HG03064 (cell line): ENCODE measurements around the gene RNF123.
A peak's percentile ranks its signal among the peaks of the same experiment; 100 is the strongest.

Experiments used
- ATAC-seq: cut with Tn5 transposase; IDR thresholded peaks from one replicate; pipeline ENCODE4 v1.9.1; 2021; ENCODE audit warnings: low read depth; ENCODE audit not compliant: unreplicated experiment

The RNF123 gene

DNA sequence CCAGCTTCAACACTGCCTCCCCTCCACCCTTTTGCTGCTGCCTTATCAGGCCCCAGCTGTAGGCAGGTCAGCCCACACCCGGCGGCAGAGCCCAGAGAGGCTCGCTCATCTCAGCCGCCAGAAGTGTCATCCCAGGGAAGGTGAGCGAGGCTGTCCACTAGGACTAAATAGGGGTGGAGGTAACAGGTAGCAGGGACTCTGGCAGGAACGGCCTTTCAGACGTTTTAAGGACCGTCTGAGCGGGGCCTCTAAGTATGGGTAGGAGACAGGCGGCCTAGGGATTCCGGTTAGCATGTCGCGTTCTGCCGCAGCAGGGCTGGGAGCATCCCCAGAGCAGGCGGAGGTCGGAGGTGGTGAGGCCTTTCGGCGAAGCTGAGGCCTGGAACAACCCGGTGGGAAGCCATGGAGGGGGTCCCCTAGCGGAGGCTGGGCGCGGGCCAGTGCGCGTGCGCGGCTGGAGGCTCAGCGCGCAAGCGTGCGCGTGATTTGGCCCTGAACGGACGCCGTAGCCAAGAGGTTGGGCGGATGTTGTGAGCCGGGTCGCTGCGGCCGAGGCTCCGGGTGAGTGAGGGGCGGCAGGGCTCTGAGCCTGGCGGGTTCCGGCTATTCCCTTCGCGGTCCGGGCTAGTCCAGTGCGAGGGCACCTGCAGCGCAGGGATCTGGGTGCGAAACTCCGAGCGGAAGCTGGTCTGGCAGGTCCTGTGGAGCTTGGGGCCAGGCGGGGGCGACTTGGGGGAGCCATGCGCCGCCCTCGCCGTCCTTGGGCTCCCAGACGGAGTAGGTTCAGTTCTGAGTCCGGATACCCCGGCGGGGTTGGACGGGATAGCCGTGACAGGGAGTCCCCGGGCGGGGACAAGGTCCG lies at the start of gene RNF123, which contains the start of gene MST1:
RNF123 (plus strand) TSS at position 512 of the 862 bp plus-strand sequence. CDS start 1,609 bp downstream, outside the sequence.
MST1 (minus strand) TSS at position 429 of the 862 bp plus-strand sequence. CDS start 783 bp downstream, outside the sequence.
- ATAC-seq, result peak; percentile 43

- ATAC-seq, result no peak
Measured at GRCh38 chr3:49641292-49641691, 48.1 kb upstream of the RNF123 start.

- no peak for ATAC-seq
Measured at GRCh38 chr3:49641921-49642707, 47.2 kb upstream of the RNF123 start.

- ATAC-seq, result no peak
Measured at GRCh38 chr3:49642708-49643145, 46.6 kb upstream of the RNF123 start.

DNA sequence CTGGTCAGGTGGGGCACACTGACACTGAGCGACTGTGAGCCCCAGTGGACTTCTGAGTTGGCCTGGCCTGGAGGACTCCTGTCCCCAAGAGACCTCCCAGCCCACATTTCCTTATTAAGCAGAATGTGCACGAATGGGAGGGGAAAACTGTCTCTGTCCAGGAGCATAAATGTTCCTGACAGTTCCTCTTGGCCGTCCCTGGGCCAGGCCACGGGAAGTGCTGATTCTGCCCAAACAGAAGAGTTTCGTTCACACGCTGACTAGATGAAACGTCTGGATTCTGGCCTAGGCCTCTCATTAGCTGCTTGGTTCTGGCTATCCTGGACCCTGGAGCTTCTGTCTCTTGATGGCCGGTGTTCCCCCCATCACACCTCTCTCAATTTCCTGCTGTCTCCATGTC lies 44.7 kb upstream of the RNF123 start:
- ATAC-seq, result no peak

DNA sequence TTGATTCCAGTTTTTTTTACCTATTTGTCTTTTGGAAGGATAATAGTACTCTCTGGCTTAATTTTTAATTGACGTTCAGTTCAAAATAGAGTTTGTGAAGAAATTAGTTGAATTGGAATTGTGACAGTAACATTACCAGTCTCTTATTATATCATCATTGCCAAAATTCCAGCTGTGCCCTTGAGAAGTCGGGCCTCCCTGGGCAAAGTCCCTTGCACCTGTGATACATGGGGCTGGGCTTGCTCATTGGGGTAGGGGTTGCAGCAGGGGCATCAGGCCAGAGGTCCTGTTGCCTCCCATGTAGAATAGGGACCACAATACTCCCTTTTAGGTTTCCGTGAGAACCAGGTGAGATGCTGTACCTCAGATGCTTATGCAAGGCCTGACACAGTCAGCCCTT lies 43.1 kb upstream of the RNF123 start:
- ATAC-seq, result no peak

- ATAC-seq, result no peak
Measured at GRCh38 chr3:49647741-49648140, 41.6 kb upstream of the RNF123 start.

DNA sequence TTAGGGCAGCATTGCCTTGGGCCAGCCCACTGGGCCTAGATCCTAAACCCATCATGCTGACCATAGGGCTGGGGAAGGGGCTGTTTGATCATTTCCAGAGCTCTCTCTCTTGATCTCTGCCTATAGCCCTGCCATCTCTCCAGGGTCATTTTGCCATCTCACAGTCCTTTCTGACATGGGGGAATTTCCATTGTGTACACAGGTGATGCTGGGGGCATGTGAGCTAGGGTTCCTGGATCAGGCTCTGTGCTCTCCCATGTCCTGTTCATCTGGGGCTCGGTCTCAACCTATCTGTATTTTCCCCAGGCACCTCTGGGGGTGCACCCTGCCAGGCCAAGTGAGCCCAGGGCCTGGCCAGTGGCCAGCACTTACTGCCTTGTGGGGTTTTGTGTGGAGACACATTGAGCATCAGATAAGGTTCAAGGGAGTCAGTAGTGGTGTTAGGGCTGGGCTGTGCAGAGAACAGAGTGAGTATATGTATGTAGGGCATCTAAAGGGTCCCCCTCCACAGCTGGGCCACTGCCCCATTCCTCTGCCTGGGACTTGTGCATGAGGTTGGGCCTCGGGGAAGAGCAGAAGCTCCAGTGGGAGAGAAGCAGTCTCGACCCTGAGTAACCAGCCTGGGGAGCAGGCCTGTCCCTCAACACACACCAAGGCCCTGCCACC lies 40.9 kb upstream of the RNF123 start:
- no peak for ATAC-seq

DNA sequence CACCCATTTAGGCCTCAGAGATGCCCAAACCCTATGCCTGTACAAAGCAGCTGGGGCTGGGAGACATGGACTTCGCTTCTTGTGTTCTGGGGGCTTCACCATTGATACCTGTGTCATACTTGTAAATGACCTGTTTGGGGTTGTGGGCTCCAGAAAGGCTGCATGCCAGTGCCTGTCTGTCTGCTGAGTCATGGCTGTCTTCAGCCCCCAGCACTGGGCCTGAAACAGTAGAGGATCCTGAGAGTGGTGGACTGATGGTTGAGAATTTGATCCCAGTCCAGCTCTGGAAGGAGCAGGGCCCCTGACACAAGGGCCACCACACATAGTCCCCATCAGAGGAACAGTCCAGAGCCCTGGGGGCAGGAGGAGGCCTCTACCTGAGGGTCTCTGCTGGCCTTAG lies 39.8 kb upstream of the RNF123 start:
- no peak for ATAC-seq

DNA sequence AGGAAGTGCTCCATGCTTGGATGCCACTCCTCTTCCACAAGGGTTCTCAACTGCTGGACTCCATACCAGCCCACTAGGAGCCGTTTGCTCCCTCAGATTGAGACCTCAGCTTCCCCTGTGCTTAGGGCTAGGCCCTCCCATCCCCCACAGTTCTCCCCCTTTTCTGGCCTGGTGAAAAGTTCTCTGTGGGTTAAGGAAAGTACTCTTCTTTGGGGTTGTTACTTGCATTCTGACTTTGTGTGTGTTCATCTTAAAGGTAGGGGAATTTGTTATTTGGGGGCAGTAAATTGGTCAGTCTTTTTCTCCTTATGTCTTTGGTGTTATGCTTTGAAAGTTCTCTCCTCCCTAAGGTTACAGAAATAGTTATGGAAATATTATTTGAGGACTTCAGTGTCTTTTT lies 39.2 kb upstream of the RNF123 start:
- no peak for ATAC-seq

DNA sequence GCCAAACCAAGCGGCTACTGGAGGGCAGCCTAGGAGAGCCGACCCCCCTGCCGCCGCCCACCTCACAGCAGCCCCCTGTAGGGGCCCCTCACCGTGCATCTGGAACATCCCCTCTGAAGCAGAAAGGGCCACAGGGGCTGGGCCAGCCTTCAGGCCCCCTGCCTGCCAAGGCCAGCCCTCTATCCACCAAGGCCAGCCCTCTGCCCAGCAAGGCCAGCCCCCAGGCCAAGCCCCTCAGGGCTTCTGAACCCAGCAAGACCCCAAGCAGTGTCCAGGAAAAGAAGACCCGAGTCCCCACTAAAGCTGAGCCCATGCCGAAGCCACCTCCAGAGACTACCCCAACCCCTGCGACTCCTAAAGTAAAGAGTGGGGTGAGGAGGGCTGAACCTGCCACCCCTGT lies 38.7 kb upstream of the RNF123 start:
- no peak for ATAC-seq

GRCh38 chr3:49652218-49652902 lies 37.0 kb upstream of the RNF123 start:
- no peak for ATAC-seq

DNA sequence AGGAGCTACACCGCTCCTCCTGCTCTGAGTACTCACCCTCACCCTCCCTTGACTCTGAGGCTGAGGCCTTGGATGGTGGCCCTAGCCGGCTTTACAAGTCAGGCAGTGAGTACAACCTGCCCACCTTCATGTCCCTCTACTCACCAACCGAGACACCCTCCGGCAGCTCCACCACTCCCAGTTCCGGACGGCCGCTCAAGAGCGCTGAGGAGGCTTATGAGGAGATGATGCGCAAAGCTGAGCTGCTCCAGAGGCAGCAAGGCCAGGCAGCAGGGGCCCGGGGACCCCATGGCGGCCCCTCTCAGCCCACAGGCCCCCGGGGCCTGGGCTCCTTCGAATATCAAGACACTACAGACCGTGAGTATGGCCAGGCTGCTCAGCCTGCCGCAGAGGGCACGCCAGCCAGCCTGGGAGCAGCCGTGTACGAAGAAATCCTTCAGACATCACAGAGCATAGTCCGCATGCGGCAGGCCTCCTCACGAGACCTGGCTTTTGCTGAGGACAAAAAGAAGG lies 36.4 kb upstream of the RNF123 start:
- ATAC-seq, result no peak

DNA sequence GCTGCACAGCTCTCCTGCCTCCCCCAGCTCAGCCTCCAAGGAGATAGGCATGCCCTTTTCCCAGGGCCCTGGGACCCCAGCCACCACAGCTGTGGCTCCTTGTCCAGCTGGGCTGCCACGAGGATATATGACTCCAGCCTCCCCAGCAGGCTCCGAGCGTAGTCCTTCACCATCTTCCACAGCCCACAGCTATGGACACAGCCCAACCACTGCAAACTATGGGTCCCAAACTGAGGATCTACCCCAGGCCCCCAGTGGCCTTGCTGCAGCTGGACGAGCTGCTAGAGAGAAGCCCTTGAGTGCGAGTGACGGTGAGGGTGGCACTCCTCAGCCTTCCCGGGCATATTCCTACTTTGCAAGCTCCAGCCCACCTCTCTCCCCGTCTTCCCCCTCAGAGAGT lies 35.7 kb upstream of the RNF123 start:
- no peak for ATAC-seq

DNA sequence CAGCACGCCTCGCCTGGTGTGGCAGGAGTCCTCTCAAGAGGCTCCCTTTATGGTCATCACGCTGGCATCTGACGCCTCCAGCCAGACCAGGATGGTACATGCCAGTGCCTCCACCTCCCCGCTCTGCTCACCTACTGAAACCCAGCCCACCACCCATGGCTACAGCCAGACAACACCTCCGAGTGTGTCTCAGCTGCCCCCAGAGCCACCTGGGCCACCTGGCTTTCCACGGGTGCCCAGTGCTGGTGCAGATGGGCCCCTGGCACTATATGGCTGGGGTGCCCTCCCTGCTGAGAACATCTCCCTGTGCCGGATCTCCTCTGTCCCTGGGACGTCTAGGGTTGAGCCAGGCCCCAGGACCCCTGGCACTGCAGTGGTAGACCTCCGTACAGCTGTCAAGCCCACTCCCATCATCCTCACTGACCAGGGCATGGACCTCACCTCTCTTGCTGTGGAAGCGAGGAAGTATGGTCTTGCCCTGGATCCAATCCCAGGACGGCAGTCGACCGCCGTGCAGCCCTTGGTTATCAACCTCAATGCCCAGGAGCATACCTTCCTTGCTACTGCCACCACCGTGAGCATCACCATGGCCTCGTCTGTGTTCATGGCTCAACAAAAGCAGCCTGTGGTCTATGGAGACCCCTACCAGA lies 35.1 kb upstream of the RNF123 start:
- ATAC-seq, result no peak

GRCh38 chr3:49654955-49655556 lies 34.3 kb upstream of the RNF123 start:
- no peak for ATAC-seq

DNA sequence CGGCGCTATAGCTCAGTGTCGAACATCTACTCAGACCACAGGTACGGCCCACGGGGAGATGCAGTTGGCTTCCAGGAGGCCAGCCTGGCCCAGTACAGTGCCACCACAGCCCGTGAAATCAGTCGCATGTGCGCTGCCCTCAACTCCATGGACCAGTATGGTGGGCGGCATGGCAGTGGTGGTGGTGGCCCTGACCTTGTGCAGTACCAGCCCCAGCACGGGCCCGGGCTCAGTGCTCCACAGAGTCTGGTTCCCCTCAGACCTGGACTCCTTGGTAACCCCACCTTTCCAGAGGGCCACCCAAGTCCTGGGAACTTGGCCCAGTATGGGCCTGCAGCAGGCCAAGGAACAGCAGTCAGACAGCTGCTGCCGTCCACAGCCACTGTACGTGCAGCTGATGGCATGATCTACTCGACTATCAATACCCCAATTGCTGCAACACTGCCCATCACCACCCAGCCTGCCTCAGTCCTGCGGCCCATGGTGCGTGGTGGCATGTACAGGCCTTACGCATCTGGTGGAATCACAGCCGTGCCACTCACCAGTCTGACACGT lies 33.5 kb upstream of the RNF123 start:
- ATAC-seq, result no peak

GRCh38 chr3:49656541-49657112 lies 32.7 kb upstream of the RNF123 start:
- no peak for ATAC-seq
